AG09319 (cell line): ENCODE measurements around the gene PES1.

Experiments used
- DNase-seq: peaks from one replicate; pipeline ENCODE4 v3.0.0-alpha.2; 2010; ENCODE audit warnings: low read depth; ENCODE audit errors: extremely low read depth
- TF ChIP-seq, protein P1 (sequence below): IDR thresholded peaks from 2 replicates; pipeline ENCODE4 v1.5.1; 2011; ENCODE audit warnings: low read depth, mild to moderate bottlenecking, inconsistent platforms, low read length, moderate library complexity

Gene PES1

DNA sequence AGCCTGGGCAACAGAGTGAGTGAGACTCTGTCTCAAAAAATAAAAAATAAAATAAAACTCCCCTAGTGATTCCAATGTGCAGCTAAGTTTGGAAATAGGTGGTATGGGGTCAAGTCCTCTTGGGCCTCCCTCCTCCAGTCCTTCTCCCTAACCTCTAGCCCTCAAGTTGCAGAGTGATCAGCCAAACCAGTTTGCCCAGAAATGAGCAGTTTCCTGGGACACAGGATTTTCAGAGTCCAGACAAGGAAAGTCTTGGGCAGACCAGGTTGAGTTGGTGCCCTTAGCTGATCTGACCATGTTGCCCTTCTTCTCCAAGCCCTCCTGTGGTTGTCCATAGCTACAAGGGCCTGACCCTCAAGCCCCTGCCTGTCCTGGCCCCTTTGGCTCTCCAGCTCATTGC is 23.2 kb upstream of the PES1 start:
- TF ChIP-seq, protein P1, sequence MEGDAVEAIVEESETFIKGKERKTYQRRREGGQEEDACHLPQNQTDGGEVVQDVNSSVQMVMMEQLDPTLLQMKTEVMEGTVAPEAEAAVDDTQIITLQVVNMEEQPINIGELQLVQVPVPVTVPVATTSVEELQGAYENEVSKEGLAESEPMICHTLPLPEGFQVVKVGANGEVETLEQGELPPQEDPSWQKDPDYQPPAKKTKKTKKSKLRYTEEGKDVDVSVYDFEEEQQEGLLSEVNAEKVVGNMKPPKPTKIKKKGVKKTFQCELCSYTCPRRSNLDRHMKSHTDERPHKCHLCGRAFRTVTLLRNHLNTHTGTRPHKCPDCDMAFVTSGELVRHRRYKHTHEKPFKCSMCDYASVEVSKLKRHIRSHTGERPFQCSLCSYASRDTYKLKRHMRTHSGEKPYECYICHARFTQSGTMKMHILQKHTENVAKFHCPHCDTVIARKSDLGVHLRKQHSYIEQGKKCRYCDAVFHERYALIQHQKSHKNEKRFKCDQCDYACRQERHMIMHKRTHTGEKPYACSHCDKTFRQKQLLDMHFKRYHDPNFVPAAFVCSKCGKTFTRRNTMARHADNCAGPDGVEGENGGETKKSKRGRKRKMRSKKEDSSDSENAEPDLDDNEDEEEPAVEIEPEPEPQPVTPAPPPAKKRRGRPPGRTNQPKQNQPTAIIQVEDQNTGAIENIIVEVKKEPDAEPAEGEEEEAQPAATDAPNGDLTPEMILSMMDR = no peak

GRCh38 chr22:30614268-30614667 is 22.6 kb upstream of the PES1 start:
- TF ChIP-seq, protein P1 = no peak

More for the DNA sequence above, 23.2 kb upstream of the PES1 start:
- no peak for DNase-seq

GRCh38 chr22:30612789-30613188 is 21.1 kb upstream of the PES1 start:
- TF ChIP-seq, protein P1 = no peak
- no peak for DNase-seq

More at GRCh38 chr22:30614268-30614667, 22.6 kb upstream of the PES1 start:
- DNase-seq = no peak

- no peak for DNase-seq
- TF ChIP-seq, protein P1 = no peak
These were observed 19.5 kb upstream of the PES1 start for GRCh38 chr22:30611197-30611596.

DNA sequence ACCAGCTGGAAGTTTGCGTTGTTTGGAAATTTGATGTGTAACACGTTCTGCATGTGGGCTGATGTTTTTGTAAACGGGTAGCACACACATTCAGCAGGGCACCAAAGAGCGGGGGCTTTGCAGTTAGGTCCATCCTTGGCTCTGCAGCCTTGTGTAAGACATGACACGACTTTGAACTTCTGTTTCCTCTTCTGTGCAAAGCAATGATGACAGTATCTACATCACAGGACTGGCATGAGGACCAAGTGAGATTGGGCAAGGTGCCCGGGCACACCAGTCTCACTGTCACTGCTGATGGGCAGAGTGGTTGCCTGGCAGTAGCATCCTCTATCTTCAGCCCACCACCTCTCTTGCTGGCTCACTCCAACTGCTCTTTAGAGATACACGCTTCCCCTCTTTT is 18.6 kb upstream of the PES1 start:
- TF ChIP-seq, protein P1 = no peak
- no peak for DNase-seq

GRCh38 chr22:30609260-30610185 is 17.8 kb upstream of the PES1 start:
- DNase-seq = peak; percentile 36
- TF ChIP-seq, protein P1 = no peak

DNA sequence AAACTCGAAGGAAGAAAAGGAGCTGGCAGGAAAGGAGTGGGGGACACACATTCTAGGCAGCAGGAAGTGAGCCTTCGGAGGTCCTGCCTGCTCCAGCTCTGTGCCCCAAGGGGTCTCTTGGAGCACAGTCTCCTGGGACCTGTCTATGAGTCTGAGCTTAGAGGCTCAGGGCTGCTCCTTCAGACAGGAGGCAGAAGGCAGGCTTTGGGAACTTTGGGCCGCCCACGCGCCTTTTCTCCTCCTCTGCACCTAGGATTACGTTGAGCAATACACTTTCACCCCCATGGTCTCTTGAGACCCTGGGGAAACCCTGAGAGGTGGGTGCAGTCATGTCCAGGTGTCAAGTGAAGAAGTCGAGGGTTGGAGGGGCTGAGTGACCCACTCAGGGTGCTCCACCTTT is 16.2 kb upstream of the PES1 start:
- TF ChIP-seq, protein P1 = no peak
- no peak for DNase-seq
